RKO (cell line): ENCODE results near the gene ZNF19.

Experiments used
- DNase-seq: peaks from one replicate; pipeline ENCODE4 v3.0.0-alpha.2; 2016; ENCODE audit warnings: low spot score

ZNF19 gene

GRCh38 chr16:71490361-71490760, 1.2 kb upstream of the ZNF19 start:
- DNase-seq: no peak

GRCh38 chr16:71484006-71484893, 4.9 kb downstream of the ZNF19 start:
- peak; percentile 93 for DNase-seq

GRCh38 chr16:71482569-71482968, 6.6 kb downstream of the ZNF19 start:
- DNase-seq: no peak

GRCh38 chr16:71480956-71481355, 8.2 kb downstream of the ZNF19 start:
- no peak for DNase-seq

GRCh38 chr16:71479420-71479819, 9.7 kb downstream of the ZNF19 start:
- peak; percentile 62 for DNase-seq

GRCh38 chr16:71476457-71477124, 12.5 kb downstream of the ZNF19 start:
- no peak for DNase-seq

- DNase-seq: peak; percentile 91
Measured at GRCh38 chr16:71474864-71475263, 14.3 kb downstream of the ZNF19 start.

GRCh38 chr16:71473891-71474290, 15.2 kb downstream of the ZNF19 start:
- no peak for DNase-seq

- no peak for DNase-seq
Measured at GRCh38 chr16:71472931-71473330, 16.2 kb downstream of the ZNF19 start.

- DNase-seq: no peak
Measured at GRCh38 chr16:71472051-71472450, 17.1 kb downstream of the ZNF19 start.

GRCh38 chr16:71467810-71468209, 21.3 kb downstream of the ZNF19 start:
- peak; percentile 62 for DNase-seq

- DNase-seq: no peak
Measured at GRCh38 chr16:71464231-71464630, 24.9 kb downstream of the ZNF19 start.

GRCh38 chr16:71461686-71462648, 27.2 kb downstream of the ZNF19 start, which contains the start of gene ZNF23:
Gene ZNF23 (minus strand): TSS chr16:71462247. CDS start chr16:71456796, 5,451 bp downstream.
- peak; percentile 91 for DNase-seq

- DNase-seq: peak; percentile 67
Measured at GRCh38 chr16:71460941-71461340, 28.2 kb downstream of the ZNF19 start.

- peak; percentile 96 for DNase-seq
Measured at GRCh38 chr16:71460236-71460635, 28.9 kb downstream of the ZNF19 start.

- DNase-seq: no peak
Measured at GRCh38 chr16:71459510-71459909, 29.6 kb downstream of the ZNF19 start.

GRCh38 chr16:71456801-71457200, 32.3 kb downstream of the ZNF19 start:
- DNase-seq: no peak

GRCh38 chr16:71453036-71453435, 36.1 kb downstream of the ZNF19 start:
- no peak for DNase-seq

- DNase-seq: no peak
Measured at GRCh38 chr16:71449020-71449419, 40.1 kb downstream of the ZNF19 start.

GRCh38 chr16:71448274-71448866, 40.8 kb downstream of the ZNF19 start:
- DNase-seq: no peak

- DNase-seq: no peak
Measured at GRCh38 chr16:71443714-71444113, 45.4 kb downstream of the ZNF19 start.

- DNase-seq: no peak
Measured at GRCh38 chr16:71442051-71442440, 47.1 kb downstream of the ZNF19 start, which contains the start of gene TLE7. Gene TLE7 (minus strand): TSS chr16:71442054. CDS start chr16:71433324, 8,730 bp downstream.
